ENCODE measurements around the gene CHRNA4. TPM values are rescaled to one million over a fixed set of nuclear protein-coding genes. Genes with fewer than 3 reads are reported as not detected.

Gene CHRNA4
- total RNA-seq, 1 donor from 2014 or later: not detected

DNA sequence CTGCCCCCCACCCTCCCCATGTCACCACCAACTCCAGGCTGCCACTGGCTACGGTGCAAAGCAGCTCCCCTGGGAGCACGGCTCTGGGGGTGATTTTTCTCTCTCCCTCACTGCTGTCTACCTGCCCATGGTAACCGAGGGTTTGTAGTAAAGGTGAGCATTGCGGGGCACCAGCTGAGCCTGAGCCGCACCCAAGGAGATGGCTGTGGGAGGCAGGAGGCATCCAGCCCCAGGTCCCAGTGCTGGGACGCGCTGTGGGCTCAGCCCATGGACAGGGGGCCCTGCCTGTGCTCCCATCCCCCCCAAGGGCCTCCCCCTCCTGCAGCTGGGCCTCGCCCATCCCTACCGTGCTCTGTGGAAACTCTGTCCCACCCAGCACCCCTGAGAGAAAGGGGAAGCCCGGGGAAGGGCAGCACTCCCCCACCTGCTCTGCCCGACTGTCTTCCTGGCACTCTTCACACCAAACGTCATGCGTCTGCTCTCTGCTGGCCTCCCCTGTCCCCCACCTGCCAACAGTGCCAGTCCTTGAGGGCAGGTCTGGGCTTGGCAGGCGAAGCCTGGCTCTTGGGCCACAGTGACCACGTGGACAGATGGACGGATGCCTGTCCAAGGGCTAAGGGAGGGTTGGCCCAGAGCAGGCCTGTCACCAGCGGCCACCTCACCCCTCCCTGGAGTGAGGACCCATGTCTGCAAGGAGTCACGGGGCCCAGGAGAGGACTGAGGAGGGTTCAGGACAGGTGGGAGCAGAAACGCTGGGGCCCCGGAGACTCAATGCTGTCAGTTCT, 3.8 kb upstream of the CHRNA4 start:
- DNase-seq (ENCODE audit: extremely low read depth, low read depth, low spot score): no peak

DNA sequence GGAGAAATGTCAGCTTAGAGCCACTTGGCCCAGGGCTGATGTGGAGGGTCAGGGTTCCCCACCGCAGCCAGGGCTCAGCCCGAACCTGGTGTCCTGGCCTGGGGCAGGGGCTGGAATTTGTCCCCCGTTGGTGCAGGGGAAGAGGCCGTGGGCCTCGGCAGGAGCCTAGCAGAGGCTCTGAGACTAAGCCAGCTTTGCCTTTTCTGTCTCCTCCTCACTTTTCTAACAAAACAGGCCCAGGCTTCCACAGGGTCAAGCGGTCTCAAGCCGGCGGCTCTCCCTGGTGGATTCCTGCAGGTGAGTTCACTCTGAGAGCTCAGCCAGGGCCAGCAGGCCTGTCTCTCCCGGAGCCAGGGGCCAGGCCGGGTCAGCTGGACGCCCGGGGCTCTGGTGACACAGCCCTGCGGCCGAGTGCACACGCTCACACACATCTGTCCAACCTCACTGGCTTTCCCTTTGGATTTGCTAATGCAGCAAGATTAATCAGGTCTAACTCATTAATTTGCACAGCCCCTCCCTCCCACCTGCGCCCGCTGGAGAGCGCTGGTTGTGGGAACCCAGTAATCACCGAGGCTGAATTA, 2.9 kb upstream of the CHRNA4 start:
- DNase-seq (ENCODE audit: extremely low read depth, low read depth, low spot score): no peak

DNA sequence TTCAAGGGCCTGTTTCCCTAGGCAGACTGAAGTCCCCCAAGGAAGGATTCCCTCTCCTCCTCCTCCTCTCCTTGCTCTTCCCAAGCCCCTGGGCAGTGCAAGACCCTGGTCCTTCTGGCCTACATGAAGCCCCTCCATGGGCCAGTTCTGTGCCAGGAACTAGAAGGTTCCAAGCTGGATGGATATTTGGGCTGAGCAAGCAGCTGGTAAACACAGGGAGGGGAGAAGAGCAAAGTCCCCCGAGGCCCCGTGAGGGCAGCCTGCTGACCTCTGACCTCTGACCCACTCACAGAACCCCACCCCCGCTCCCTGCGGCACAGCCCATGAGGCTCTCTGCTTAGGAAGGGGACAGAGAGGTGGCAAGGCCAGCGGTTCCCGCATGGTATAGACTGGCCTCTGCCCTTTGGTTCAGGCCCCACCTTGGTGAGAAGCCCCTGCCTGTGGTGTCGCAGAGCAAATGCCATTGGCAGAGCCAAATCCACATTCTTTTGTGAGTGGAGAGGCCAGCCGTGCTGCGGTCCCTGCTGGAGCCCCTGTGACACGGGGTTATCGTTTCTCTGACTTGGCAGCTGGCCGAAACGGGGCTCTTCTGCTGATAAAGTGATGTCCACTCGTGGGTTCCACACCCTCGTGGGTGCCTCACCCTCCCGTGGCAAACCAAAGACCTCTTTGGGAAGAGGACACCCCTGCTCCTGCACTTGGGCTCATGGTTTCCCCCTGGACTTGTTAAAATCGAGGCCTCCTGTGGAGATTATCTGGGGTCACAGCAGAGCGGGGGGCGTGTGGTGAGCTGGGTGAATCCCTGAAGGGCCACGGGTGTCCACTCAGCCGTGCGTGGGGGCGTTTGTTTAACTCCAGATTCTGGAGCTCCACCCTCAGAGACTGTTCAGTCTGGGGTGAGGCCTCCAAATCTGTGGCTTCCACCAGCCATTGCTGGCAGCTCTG, 2.1 kb upstream of the CHRNA4 start:
- no peak for DNase-seq (ENCODE audit: extremely low read depth, low read depth, low spot score)

GRCh38 chr20:63362436-63363009, 1.4 kb upstream of the CHRNA4 start:
- DNase-seq (ENCODE audit: extremely low read depth, low read depth, low spot score): no peak

- no peak for DNase-seq (ENCODE audit: extremely low read depth, low read depth, low spot score)
These were observed 628 bp upstream of the CHRNA4 start for GRCh38 chr20:63361519-63362435.

DNA sequence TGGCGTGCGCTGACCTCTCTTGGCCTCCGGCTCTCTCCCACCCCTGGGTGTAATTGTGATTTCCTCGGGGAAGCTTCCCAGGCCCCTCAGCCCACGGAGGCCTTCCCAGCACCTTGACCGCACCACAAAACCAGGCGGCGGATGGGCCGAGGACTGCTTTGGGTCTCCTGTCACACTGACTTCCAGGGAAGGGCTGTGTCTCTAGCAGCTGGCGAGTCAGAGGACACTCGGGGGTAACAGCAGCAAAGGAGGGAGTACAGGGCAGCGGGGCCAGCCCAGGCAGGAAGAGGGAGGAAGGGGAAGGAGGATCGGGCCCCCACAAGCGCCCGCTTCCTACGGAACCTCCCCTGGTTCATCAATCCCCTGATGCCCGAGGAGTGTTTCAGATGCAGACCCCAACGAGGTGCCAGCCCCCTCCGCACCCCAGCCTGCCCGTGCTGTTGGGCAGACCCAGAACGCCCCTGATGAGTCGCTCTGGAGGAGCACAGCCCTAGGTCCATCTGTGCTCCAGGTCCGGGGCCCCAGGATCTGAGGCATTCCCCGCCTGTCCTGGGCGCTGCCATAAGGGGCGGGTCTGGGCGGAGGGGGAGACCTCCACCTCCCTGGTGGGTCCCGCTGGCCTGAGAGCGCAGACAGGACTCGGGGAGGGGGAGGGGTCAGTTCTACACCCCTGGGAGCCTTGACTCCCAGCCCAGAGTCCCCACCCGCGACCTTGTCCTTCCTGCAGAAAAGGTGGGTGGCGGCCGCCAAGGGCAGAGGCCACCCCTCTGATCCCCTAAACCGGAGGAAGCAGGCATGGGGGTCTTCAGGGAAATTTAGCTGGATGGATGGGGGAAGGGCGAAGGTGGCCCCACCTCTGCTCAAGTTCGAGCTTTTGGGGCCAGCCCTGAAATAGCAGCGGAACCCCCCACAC, 956 bp downstream of the CHRNA4 start:
- DNase-seq (ENCODE audit: extremely low read depth, low read depth, low spot score): no peak

DNA sequence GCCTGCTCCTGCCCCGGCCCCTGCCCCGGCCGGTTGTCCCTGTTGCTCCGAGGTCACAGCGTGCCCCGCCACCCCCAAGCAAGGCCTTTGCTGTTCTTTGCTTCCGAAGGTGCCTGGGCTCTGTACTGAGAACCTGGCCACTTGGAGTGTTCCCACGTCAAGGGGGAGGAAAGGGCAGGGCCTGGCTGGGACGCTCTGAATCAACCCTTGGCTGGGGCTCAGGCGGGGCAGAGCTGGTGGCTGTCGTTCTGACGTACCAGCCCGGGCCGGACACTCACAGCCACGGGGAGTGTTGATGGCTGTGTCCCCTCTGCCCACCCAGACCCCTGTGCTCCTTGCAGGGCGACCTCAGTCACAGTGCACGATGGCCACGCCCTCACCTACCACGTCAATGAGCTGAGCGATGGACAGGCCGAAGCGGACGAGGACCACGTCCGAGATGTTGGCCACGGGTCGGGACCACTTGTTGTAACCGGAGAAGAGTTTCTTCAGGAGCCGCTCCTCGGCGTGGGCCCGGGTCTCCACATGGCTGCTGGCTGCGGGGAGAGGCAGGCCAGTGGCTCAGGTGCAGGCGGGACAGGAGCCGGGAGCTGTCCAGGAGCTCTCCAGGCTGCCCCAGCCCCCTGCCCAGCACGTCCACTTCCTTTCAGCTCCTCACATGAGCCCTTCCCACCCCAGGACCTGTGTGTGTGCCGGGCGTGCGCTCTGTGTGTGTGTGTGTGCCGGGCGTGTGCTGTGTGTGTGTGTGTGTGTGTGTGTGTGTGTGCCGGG, 1.8 kb downstream of the CHRNA4 start:
- DNase-seq (ENCODE audit: extremely low read depth, low read depth, low spot score): no peak

DNA sequence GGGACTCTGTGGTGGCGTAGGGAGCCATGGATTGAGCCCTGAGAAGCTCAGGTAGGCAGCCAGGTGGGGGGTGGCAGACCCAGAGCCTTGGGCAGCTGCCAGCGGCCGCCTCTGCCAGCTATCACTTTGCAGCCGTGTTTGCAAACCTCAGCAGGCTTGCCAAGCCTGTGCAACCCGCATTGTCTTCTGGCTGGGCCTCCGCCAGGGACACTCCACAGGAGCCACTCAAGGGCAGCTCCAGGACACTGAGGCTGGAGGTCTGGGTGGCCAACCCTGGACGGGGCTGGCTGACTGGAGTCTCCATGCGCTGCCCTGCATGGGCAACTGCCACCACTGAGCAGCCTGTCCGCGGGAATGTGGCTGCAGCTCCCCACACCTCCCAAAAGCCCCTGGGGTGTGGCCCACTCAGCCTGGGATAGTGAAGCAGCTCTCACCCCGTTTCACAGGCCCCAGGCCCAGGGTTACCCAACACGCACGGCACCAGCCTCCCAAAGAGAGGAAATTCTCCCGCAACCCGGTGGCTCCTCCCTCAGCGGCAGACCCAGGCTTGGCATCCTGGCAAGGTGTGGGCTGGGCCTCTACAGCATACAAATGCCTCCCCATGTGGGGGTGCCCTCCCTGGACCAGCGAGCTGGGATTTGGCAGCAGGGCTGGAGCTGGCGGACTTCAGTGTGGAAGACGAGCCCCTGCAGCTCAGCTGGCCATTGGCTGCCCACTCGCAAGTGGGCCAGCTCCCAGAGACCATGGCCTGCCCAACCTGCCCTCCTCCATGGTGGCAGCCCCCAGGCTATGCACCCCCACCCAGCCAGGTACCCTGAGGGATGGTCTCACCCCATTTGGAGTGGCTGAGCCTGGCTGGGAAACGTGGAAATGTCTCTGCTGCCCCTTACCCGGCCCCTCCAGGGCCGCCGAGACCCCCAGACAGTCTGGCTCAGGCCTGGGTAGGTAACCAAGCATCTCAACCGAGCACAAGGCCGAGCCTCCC, 2.9 kb downstream of the CHRNA4 start:
- DNase-seq (ENCODE audit: extremely low read depth, low read depth, low spot score): no peak

- DNase-seq (ENCODE audit: extremely low read depth, low read depth, low spot score): no peak
These were observed 3.9 kb downstream of the CHRNA4 start for GRCh38 chr20:63356931-63357879.

DNA sequence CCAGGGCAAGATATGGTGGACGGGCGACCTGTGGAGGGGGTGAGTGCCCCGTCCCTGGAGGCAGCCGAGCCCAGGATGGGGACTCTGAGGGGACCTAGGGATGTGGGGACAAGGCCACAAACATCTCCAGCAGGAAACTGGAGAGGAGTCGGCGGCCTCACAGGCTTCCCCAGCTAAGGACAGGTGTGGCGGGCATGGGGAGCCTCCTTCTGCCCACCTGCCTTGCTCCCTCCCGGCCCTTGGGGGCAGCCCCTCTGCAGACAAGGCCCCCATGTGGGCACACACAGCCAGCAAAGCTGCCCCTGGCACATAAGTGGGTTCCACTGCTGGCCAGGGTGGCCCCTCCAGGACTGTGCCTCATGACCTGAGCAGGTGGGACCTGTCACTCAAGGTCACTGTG, 4.6 kb downstream of the CHRNA4 start:
- no peak for DNase-seq (ENCODE audit: extremely low read depth, low read depth, low spot score)

GRCh38 chr20:63355781-63356295, 5.3 kb downstream of the CHRNA4 start:
- no peak for DNase-seq (ENCODE audit: extremely low read depth, low read depth, low spot score)

- DNase-seq (ENCODE audit: extremely low read depth, low read depth, low spot score): no peak
These were observed 6.4 kb downstream of the CHRNA4 start for GRCh38 chr20:63354636-63355350.

GRCh38 chr20:63352811-63353221, 8.3 kb downstream of the CHRNA4 start:
- DNase-seq (ENCODE audit: extremely low read depth, low read depth, low spot score): no peak

DNA sequence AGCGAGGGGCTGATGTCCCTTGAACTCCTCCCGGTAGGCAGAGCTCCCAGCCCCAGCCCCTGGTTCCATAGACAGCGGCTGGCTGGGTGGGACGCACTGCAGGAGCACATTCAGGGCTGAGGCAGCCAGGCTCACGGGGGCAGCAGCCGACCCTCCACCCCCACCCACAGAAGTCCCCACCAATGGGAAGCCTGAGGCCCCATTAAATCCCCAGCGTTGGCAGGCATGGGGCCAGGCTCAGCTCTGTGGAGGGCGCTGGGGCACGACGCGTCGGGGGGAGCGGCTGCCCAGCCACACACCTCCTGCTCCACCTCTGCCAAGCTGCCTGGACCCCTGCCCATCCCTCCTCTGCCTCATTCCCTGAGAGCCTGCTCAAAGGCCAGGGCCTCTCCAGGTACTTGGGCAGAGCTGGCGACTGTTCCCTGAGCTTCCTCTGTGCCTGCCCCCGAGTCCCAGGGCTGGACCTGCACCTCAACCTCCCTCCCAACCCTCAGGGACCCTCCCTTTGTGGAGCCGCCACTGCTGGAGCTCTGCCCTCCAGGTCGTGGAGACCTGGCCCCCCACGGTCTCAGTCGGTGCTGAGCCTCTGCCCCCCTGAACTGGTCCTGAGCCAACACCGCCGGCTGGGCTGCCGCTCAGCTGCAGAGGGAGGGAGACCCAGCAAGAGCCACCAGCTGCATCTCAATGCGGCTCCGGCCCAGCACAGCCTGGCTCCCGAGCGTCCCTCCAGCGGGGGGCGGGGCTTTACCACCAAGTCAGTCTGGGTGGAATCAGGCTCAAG, 9.1 kb downstream of the CHRNA4 start:
- no peak for DNase-seq (ENCODE audit: extremely low read depth, low read depth, low spot score)

All from glomerular endothelial cell (primary cell).